PC-3 (cell line): ENCODE measurements around the gene MRPS10. TPM values are rescaled to one million over a fixed set of nuclear protein-coding genes. Genes with fewer than 3 reads are reported as not detected.

Experiments used
- ATAC-seq: fragments of 200-7000 bp; cut with Tn5 transposase; 2 replicates; pipeline ENCODE4 v1.9.1; 2020; ENCODE audit warnings: mild to moderate bottlenecking, moderate library complexity
- BruUV-seq: library from RNA; stranded (reverse); fragments of 400-500 nt; replicated peaks from 2 replicates; lab custom pipeline; 2021; lab: Mats Ljungman, UMichigan
- CTCF ChIA-PET: fragments of 300-600 bp; sonication (Branson Sonifier 250); formaldehyde crosslinking; loops from one replicate; lab custom pipeline; 2022; ENCODE audit warnings: antibody characterized with exemption; lab: Charles Lee
- POLR2A ChIA-PET: fragments of 300-600 bp; sonication (Branson Sonifier 250); formaldehyde crosslinking; loops from one replicate; lab custom pipeline; 2022; ENCODE audit warnings: antibody characterized with exemption; ENCODE audit not compliant: unreplicated experiment; lab: Charles Lee
- DNase-seq: peaks from one replicate; pipeline ENCODE4 v3.0.0-alpha.2; 2015
- H2AFZ ChIP-seq: fragments of 300-600 bp; sonication (generic); 2 replicates; pipeline ENCODE4 v1.6.0; 2016; ENCODE audit warnings: antibody characterized with exemption, low read length
- H3F3A ChIP-seq: fragments of 300-600 bp; sonication (generic); one replicate; pipeline ENCODE4 v1.6.0; 2017; ENCODE audit warnings: antibody characterized with exemption, low read length, control low read depth, mild to moderate bottlenecking; ENCODE audit not compliant: unreplicated experiment
- H3K27ac ChIP-seq: fragments of 300-600 bp; sonication (generic); 2 replicates; pipeline ENCODE4 v1.5.1; 2016; ENCODE audit warnings: mild to moderate bottlenecking, low read length
- H3K27me3 ChIP-seq: fragments of 300-600 bp; sonication (generic); 2 replicates; pipeline ENCODE4 v1.6.1; 2016; ENCODE audit warnings: low read length, mixed read lengths
- H3K36me3 ChIP-seq: fragments of 300-600 bp; sonication (generic); 2 replicates; pipeline ENCODE4 v1.6.1; 2016; ENCODE audit warnings: low read depth, mixed run types, low read length, mixed read lengths
- H3K4me1 ChIP-seq: fragments of 300-600 bp; sonication (generic); 2 replicates; pipeline ENCODE4 v1.5.1; 2016; ENCODE audit warnings: low read length; ENCODE audit not compliant: insufficient read depth
- H3K4me2 ChIP-seq: fragments of 300-600 bp; sonication (generic); 2 replicates; pipeline ENCODE4 v1.6.0; 2016; ENCODE audit warnings: low read length
- H3K4me3 ChIP-seq: fragments of 300-600 bp; sonication (generic); 2 replicates; pipeline ENCODE4 v1.5.1; 2016; ENCODE audit warnings: mild to moderate bottlenecking, low read length, mixed read lengths
- H3K79me2 ChIP-seq: fragments of 300-600 bp; sonication (generic); 2 replicates; pipeline ENCODE4 v1.6.1; 2017; ENCODE audit warnings: low read length, mixed read lengths
- H3K9ac ChIP-seq: fragments of 300-600 bp; sonication (generic); 2 replicates; pipeline ENCODE4 v1.6.0; 2016; ENCODE audit warnings: mild to moderate bottlenecking, low read length
- H3K9me2 ChIP-seq: fragments of 300-600 bp; sonication (generic); replicated peaks from 2 replicates; pipeline ENCODE4 v1.6.1; 2016; ENCODE audit warnings: mixed run types, low read length, mixed read lengths
- H3K9me3 ChIP-seq: fragments of 300-600 bp; sonication (generic); 2 replicates; pipeline ENCODE4 v1.6.1; 2016; ENCODE audit warnings: low read length, mixed read lengths
- H4K20me1 ChIP-seq: fragments of 300-600 bp; sonication (generic); 2 replicates; pipeline ENCODE4 v1.6.1; 2016; ENCODE audit warnings: low read length, mixed read lengths
- EZH2 ChIP-seq: fragments of 300-600 bp; sonication (generic); IDR thresholded peaks from one replicate; pipeline ENCODE4 v1.6.1; 2017; ENCODE audit warnings: antibody characterized with exemption, mild to moderate bottlenecking, low read length; ENCODE audit not compliant: unreplicated experiment
- EZH2phosphoT487 ChIP-seq: fragments of 300-600 bp; sonication (generic); IDR thresholded peaks from 2 replicates; pipeline ENCODE4 v1.6.1; 2018; ENCODE audit warnings: mild to moderate bottlenecking, antibody characterized with exemption, low read length, borderline replicate concordance
- intact Hi-C: fragments of 100-400 bp; cut with micrococcal nuclease; formaldehyde crosslinking; loops from 2 replicates; pipeline ENCODE4 v1.9.0; 2023
- total RNA-seq: library from RNA; depleted of rRNA; stranded (reverse); fragments of >200 nt; gene quantifications from 2 replicates; pipeline ENCODE4 v1.2.3, GENCODE V29; 2014
- TF ChIP-seq, protein P1 (sequence below): fragments of 300-600 bp; sonication (generic); conservative IDR thresholded peaks from 2 replicates; pipeline ENCODE4 v1.5.1; 2017; ENCODE audit warnings: antibody characterized with exemption, low read depth, mild to moderate bottlenecking, low read length

MRPS10 gene
- total RNA-seq, 1 experiment from 2014 or later: 82.1 TPM

DNA sequence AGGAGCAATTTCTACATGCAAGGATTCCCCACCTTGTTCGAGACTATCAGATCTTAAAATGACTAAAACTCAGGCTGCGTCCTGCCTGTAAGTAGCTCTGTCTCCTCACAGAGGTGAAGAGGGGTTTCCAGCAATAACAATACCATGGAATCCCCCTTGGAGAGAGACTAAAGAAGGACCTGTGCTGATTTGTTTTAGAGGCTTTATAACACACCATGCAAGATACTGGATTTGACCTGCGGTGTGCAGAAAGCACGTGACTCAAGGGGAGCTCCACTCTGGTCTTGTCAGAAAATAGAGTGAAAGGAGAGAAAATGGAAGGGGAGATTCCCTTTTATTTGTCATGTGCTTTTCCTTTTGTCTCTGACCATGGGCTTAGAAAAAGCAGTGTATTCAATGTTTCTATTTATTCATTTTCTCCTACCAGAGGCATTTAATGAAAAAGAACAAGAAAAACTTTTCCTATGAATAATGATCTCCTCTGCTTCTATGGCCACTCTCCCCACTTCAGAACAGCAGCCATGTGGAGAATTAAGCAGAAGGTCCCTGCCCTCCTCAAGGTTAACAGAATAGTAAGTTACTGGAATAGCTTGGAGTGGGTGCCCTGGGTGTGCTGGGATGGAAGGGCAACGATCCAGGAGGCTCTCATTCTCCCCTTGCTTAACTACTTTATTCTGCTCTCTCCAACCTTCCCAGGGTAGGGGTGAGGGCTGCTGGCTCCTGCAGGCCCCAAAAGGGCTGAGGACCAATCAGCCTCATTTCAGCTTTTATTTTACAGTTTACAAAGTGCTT lies 19.2 kb upstream of the MRPS10 start:
- Histone ChIP-seq H3K36me3 (peaks cover 27% of the 10 kb centered on the region), H4K20me1 (no peaks in the 10 kb centered on the region), H3K4me2 (no peak overlapping the region), H3K9me2 (no peaks in the 10 kb centered on the region), H3K79me2 (0 out of 2 replicates have a peak, but pooled peaks cover 6% of the 10 kb centered on the region), H3K4me3 (no peak overlapping the region), H3K27me3 (no peaks in the 10 kb centered on the region), H3F3A (no peaks in the 10 kb centered on the region), H3K27ac (no peak overlapping the region), H2AFZ (no peak overlapping the region), H3K4me1 (peaks cover 24% of the 10 kb centered on the region), H3K9ac (no peak overlapping the region), H3K9me3 (no peaks in the 10 kb centered on the region)
- ATAC-seq: no peak
- TF ChIP-seq, protein P1, sequence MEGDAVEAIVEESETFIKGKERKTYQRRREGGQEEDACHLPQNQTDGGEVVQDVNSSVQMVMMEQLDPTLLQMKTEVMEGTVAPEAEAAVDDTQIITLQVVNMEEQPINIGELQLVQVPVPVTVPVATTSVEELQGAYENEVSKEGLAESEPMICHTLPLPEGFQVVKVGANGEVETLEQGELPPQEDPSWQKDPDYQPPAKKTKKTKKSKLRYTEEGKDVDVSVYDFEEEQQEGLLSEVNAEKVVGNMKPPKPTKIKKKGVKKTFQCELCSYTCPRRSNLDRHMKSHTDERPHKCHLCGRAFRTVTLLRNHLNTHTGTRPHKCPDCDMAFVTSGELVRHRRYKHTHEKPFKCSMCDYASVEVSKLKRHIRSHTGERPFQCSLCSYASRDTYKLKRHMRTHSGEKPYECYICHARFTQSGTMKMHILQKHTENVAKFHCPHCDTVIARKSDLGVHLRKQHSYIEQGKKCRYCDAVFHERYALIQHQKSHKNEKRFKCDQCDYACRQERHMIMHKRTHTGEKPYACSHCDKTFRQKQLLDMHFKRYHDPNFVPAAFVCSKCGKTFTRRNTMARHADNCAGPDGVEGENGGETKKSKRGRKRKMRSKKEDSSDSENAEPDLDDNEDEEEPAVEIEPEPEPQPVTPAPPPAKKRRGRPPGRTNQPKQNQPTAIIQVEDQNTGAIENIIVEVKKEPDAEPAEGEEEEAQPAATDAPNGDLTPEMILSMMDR: no peak
- TF ChIP-seq EZH2phosphoT487: no peak
- TF ChIP-seq EZH2: no peak
- ChIA-PET CTCF (no interaction called here), POLR2A (no interaction called here)
- intact Hi-C loops: no loop called here
- no peak for DNase-seq
- BruUV-seq: no TSS peak

DNA sequence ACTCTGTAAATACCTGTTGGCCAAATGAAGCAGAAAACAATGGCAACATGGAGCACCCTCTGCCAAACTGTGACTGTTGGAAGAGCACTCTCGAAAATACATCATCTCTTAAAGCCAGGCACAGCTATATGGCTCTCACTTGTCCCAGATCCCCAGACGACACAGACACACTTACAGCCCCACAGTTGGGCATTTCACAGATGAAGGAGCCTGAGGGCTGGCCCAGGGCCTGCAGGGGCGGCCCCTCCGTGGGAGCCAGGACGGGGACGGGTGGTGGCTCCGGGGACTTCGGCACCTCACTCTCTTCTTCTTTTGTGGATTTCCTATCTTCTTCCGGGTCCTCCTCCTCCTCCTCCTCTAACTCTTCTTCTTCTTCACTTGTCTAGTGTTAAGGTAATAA lies 18.4 kb upstream of the MRPS10 start:
- peaks cover 24% of the 10 kb centered on the region for H3K36me3 ChIP-seq
- no peaks in the 10 kb centered on the region for H4K20me1 ChIP-seq
- 0 out of 2 replicates have a peak, but pooled peaks cover 6% of the 10 kb centered on the region for H3K79me2 ChIP-seq
- ATAC-seq (no peak), DNase-seq (no peak)
- CTCF ChIA-PET: no interaction called here
- no peak overlapping the region for H3K4me3 ChIP-seq
- intact Hi-C loops: no loop called here
- H3K4me1 ChIP-seq: peaks cover 24% of the 10 kb centered on the region
- no peak overlapping the region for H3K4me2 ChIP-seq
- H3K9me3 ChIP-seq: no peaks in the 10 kb centered on the region
- no peaks in the 10 kb centered on the region for H3K9me2 ChIP-seq
- BruUV-seq: no TSS peak
- no peak overlapping the region for H3K27ac ChIP-seq
- POLR2A ChIA-PET: no interaction called here
- H3F3A ChIP-seq: no peaks in the 10 kb centered on the region
- no peak overlapping the region for H3K9ac ChIP-seq
- TF ChIP-seq, protein P1: no peak
- no peak for TF ChIP-seq EZH2phosphoT487
- TF ChIP-seq EZH2: no peak
- no peak overlapping the region for H2AFZ ChIP-seq
- H3K27me3 ChIP-seq: no peaks in the 10 kb centered on the region

DNA sequence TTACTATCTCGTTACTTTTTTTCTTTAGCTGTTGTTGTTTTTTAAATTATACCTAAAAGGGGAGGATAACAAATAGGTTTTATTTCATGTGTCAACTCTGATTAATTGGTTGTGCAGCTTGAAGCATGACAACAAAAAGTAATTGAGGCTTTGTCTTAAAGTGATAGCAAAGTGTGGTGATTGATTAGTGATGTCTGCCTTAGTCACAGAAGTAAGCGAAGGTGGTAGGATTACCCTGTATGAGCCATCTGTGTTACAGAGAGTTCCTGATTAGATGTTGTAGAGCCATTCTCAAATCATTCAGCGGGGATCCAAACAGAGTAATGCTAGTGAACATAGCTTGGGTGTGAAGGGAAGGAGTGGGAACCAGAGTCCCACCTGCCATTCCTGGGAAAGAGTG lies 14.4 kb upstream of the MRPS10 start:
- no TSS peak for BruUV-seq
- CTCF ChIA-PET: no interaction called here
- H3K4me2 ChIP-seq: no peak overlapping the region
- H2AFZ ChIP-seq: no peak overlapping the region
- H3F3A ChIP-seq: peaks cover 12% of the 10 kb centered on the region
- no peak for DNase-seq
- no peaks in the 10 kb centered on the region for H3K9me3 ChIP-seq
- H3K4me3 ChIP-seq: no peak overlapping the region
- TF ChIP-seq, protein P1: no peak
- TF ChIP-seq EZH2phosphoT487: no peak
- no peak for TF ChIP-seq EZH2
- no peaks in the 10 kb centered on the region for H4K20me1 ChIP-seq
- intact Hi-C loops: no loop called here
- H3K9ac ChIP-seq: no peak overlapping the region
- no peaks in the 10 kb centered on the region for H3K9me2 ChIP-seq
- POLR2A ChIA-PET: no interaction called here
- peaks cover 35% of the 10 kb centered on the region for H3K4me1 ChIP-seq
- peaks cover 21% of the 10 kb centered on the region for H3K36me3 ChIP-seq
- no peaks in the 10 kb centered on the region for H3K27me3 ChIP-seq
- ATAC-seq: no peak
- H3K27ac ChIP-seq: no peak overlapping the region
- peaks cover 19% of the 10 kb centered on the region for H3K79me2 ChIP-seq
